Measurements from ENCODE around the gene QSOX2. TPM values are rescaled to one million over a fixed set of nuclear protein-coding genes. Genes with fewer than 3 reads are reported as not detected.
"Not testable (repeated sequence)": the region's sequence is repeated elsewhere in the genome, so short reads cannot be mapped to it uniquely, and the experiment has no call there.

The QSOX2 gene
- total RNA-seq, 2 donors from 2014 or later: 8.8 to 22.7 TPM

DNA sequence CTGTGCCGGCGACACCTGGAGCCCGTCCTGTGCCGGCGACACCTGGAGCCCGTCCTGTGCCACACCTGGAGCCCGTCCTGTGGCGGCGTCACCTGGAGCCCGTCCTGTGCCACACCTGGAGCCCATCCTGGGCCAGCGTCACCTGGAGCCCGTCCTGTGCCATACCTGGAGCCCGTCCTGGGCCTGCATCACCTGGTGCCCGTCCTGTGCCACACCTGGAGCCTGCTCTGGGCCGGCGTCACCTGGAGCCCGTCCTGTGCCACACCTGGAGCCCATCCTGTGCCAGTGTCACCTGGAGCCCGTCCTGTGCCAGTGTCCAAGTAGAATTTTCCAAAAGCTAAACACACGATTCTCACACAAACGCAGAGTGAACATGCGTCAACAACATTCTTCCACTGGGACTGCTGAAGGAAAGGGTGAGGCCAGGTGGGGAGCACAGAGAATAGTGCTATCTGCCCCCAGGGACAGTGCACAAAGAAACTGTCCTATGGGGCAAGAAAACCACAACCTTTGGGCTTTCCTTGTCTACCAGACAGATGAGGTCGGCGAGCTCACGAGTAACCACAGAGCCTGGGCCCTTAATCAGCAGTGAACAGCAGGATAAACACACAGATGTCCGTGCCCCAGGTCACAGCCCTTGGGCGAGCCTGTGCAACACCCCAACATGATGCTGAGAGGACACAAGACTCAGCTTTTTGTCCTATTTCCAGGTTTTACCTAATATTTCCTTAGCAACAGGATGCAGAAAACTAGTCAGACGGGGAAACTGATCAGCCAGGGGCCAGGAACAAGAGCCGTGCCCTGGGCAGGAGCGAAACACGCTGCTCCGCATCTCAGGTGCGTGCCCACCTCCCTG lies 7.9 kb downstream of the QSOX2 start:
- DNase-seq (peak in 1 of 4 donors; percentile 33), ATAC-seq (no peak)
- peaks cover 0 to 4% of the 10 kb centered on the region in 2 donors for H3K36me3 ChIP-seq (replicated peaks in 1 of 2; ENCODE audit: insufficient read depth in 1 of 2, low read depth in 2 of 2)
- H3K4me3 ChIP-seq: no peak overlapping the region
- H3K9me3 ChIP-seq: no peaks in the 10 kb centered on the region
- peak overlapping the region in 2 of 4 donors; percentile 23 to 30 for H3K27ac ChIP-seq
- H3K27me3 ChIP-seq: no peaks in the 10 kb centered on the region
- H3K4me1 ChIP-seq: peaks cover 50% of the 10 kb centered on the region
- intact Hi-C loops (cut with DNase I): no loop called here
- 69 to 85% methylated on average over 9 to 32 of the region's 32 CpGs for WGBS, 2 donors
- TF ChIP-seq, protein P1, sequence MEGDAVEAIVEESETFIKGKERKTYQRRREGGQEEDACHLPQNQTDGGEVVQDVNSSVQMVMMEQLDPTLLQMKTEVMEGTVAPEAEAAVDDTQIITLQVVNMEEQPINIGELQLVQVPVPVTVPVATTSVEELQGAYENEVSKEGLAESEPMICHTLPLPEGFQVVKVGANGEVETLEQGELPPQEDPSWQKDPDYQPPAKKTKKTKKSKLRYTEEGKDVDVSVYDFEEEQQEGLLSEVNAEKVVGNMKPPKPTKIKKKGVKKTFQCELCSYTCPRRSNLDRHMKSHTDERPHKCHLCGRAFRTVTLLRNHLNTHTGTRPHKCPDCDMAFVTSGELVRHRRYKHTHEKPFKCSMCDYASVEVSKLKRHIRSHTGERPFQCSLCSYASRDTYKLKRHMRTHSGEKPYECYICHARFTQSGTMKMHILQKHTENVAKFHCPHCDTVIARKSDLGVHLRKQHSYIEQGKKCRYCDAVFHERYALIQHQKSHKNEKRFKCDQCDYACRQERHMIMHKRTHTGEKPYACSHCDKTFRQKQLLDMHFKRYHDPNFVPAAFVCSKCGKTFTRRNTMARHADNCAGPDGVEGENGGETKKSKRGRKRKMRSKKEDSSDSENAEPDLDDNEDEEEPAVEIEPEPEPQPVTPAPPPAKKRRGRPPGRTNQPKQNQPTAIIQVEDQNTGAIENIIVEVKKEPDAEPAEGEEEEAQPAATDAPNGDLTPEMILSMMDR (IDR thresholded peaks at IDR 0.05): no peak
- no peak for TF ChIP-seq POLR2A (IDR thresholded peaks at IDR 0.05)

DNA sequence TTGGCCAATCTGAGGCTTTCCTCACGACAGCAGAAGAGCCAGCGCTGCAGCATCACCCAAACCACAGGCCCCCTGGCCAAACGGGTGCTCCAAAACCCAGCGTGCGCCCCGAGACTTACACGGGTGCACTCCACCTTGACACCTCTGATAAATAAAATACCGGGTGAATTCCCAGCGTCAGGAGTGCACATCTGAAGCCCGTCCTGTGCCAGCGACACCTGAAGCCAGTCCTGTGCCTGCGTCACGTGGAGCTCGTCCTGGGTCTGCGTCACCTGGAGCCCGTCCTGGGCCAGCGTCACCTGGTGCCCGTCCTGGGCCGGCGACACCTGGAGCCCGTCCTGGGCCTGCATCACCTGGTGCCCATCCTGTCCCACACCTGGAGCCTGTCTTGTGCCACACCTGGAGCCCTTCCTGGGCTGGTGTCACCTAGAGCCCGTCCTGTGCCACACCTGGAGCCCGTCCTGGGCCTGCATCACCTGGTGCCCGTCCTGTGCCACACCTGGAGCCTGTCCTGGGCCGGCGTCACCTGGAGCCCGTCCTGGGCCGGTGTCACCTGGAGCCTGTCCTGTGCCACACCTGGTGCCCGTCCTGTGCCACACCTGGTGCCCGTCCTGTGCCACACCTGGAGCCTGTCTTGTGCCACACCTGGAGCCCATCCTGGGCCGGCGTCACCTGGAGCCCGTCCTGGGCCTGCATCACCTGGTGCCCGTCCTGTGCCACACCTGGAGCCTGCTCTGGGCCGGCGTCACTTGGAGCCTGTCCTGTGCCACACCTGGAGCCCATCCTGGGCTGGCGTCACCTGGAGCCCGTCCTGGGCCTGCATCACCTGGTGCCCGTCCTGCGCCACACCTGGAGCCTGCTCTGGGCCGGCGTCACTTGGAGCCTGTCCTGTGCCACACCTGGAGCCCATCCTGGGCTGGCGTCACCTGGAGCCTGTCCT lies 8.9 kb downstream of the QSOX2 start:
- H3K9me3 ChIP-seq: not testable (repeated sequence)

DNA sequence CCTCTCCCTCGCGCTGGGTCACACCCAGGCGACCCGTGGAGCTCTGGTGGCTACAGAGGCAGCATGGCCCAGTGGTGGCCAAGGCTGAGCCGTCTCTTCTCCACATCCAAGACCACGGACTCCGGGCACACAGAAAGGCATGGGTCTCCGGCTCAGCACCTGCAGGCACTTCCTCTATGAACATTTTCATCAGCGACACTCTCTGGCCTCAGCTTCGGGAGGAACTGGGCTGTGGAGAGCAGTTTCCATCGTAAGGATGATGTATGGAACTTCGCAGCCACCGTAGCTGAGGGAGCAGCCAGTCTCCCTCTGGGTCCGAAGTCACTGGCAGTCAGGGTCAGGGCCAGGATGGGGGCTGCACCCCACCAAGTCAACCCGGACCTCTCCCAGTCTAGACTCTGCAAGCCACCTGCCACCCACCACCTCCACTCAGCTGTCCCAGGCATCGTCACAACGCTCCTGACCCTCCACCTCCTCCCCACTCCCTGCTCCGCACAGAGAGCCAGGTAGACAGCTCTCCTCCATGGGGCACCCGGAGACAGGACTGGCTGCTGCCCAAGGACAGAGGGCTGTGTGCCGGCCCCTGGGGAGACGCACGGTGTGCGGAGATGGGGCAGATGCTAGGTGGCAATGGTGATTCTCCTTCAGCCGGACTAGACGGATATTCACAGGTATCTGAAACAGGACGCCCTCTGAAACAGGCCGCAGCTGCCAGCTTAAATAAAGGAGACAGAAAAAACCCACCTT lies 9.7 kb downstream of the QSOX2 start:
- H3K9me3 ChIP-seq: no peaks in the 10 kb centered on the region
- H3K27me3 ChIP-seq: no peaks in the 10 kb centered on the region
- peaks cover 0 to 4% of the 10 kb centered on the region in 2 donors for H3K36me3 ChIP-seq (replicated peaks in 1 of 2; ENCODE audit: insufficient read depth in 1 of 2, low read depth in 2 of 2)
- TF ChIP-seq, protein P1 (IDR thresholded peaks at IDR 0.05): no peak
- TF ChIP-seq POLR2A (IDR thresholded peaks at IDR 0.05): no peak
- DNase-seq (no peak), ATAC-seq (no peak)
- H3K4me1 ChIP-seq: peaks cover 32% of the 10 kb centered on the region
- no peak overlapping the region for H3K27ac ChIP-seq
- WGBS, 2 donors: 90 to 95% methylated on average over 18 to 27 of the region's 27 CpGs
- H3K4me3 ChIP-seq: no peak overlapping the region
- intact Hi-C loops (cut with DNase I): no loop called here

More for the DNA sequence above, 8.9 kb downstream of the QSOX2 start:
- DNase-seq; H3K27ac ChIP-seq; H3K36me3 ChIP-seq (replicated peaks in 1 of 2; ENCODE audit: insufficient read depth in 1 of 2, low read depth in 2 of 2); ATAC-seq; intact Hi-C loops (cut with DNase I); H3K4me3 ChIP-seq; H3K27me3 ChIP-seq: not testable (repeated sequence)
- H3K4me1 ChIP-seq: peaks cover 41% of the 10 kb centered on the region
- 89 to 95% methylated on average over 8 to 35 of the region's 43 CpGs for WGBS, 2 donors

DNA sequence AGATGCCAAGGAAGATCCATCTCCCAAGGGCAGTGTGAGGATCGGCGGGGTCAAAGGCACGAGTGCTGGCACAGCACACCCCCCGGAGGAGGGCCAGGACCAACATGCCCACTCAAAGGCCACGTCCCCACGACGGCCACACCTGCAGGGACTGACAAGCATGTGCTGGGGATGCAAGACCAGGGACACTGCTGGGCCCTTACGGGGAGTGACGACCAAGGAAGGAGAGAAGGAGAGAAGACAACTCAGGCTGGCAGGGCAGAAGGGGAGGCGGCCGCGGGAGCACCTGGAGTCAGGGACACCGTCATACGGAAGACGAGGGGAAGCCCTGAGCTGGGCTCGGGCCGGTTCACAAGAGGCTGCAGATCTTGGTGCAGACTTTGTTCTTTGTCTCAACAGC lies 10.4 kb downstream of the QSOX2 start:
- Histone ChIP-seq H3K27ac (no peak overlapping the region), H3K4me1 (peaks cover 25% of the 10 kb centered on the region), H3K9me3 (no peaks in the 10 kb centered on the region), H3K4me3 (no peak overlapping the region), H3K27me3 (no peaks in the 10 kb centered on the region), H3K36me3 (replicated peaks in 1 of 2; ENCODE audit: insufficient read depth in 1 of 2, low read depth in 2 of 2) (peaks cover 0 to 4% of the 10 kb centered on the region in 2 donors)
- WGBS, 2 donors: 92 to 94% methylated on average over 15 to 17 of the region's 17 CpGs
- intact Hi-C loops (cut with DNase I): no loop called here
- no peak for DNase-seq
- TF ChIP-seq POLR2A (IDR thresholded peaks at IDR 0.05): no peak
- TF ChIP-seq, protein P1 (IDR thresholded peaks at IDR 0.05): no peak
- no peak for ATAC-seq

Data from body of pancreas (tissue), 4 donors.